Adrenal gland (tissue), 12 donors: ENCODE results near the gene CADM4. TPM values are rescaled to one million over a fixed set of nuclear protein-coding genes. Genes with fewer than 3 reads are reported as not detected.
"Not testable (repeated sequence)": the region's sequence is repeated elsewhere in the genome, so short reads cannot be mapped to it uniquely, and the experiment has no call there.

ENCODE experiments used
- DNase-seq, 7 donors: peaks; one replicate each; pipeline ENCODE4 v3.0.0-alpha.2; 2019 to 2020
- H3K27ac ChIP-seq, 5 donors: fragments of 200-600 bp; sonication (generic) in 4 of 5; 1 replicate in 3 of 5; 2 replicates in 2 of 5; pipeline versions ENCODE4 v1.5.1 to v1.8.0; 2016 to 2020; ENCODE audit warnings: mild to moderate bottlenecking in 1 of 5
- H3K27me3 ChIP-seq: fragments of 200-600 bp; 2 replicates; pipeline ENCODE4 v1.8.0; 2021
- H3K36me3 ChIP-seq, 2 donors: fragments of 200-600 bp; replicated peaks in 1 of 2; 1 replicate in 1 of 2; 2 replicates in 1 of 2; pipeline versions ENCODE4 v1.5.1 to v1.8.0; 2018 to 2022
- H3K4me1 ChIP-seq, 2 donors: fragments of 200-600 bp; replicated peaks in 1 of 2; 1 replicate in 1 of 2; 2 replicates in 1 of 2; pipeline versions ENCODE4 v1.5.1 to v1.8.0; 2018 to 2021
- H3K4me3 ChIP-seq, 4 donors: fragments of 200-600 bp; sonication (generic) in 3 of 4; one replicate each; pipeline ENCODE4 v1.5.1; 2016 to 2018
- H3K9me3 ChIP-seq, 3 donors: fragments of 200-600 bp; sonication (generic) in 1 of 3; replicated peaks in 1 of 3; 1 replicate in 2 of 3; 2 replicates in 1 of 3; pipeline versions ENCODE4 v1.5.1 to v1.8.0; 2016 to 2021
- POLR2A ChIP-seq, 2 donors: fragments of 450-650 bp; IDR thresholded peaks; one replicate each; pipeline ENCODE4 v1.6.1; 2017; ENCODE audit warnings: antibody characterized with exemption in 2 of 2, mild to moderate bottlenecking in 2 of 2, moderate library complexity in 1 of 2
- WGBS, 4 donors: extraction: QIAGEN DNeasy Blood & Tissue Kit in 2 of 4; methylation state at CpG; one replicate each; pipeline versions ENCODE4 v1.1.5 to v1.1.7; 2013 to 2017; 5-methylcytosine and 5-hydroxymethylcytosine counted together
- intact Hi-C, 2 donors: fragments of 100-400 bp; cut with DNase I; formaldehyde crosslinking; loops; one replicate each; pipeline versions ENCODE4 v1.14.1 to v1.15.0; 2022 to 2023
- polyA plus RNA-seq, 3 donors: library from polyadenylated mRNA; stranded (reverse); fragments of 200-250 nt in 2 of 3; fragments of 350-450 nt in 1 of 3; fragmentation: Illumina TruSeq in 1 of 3; extraction: RNeasy Lipid Tissue Mini Kit (QIAGEN cat#74804) in 1 of 3; gene quantifications; one replicate each; pipeline ENCODE4 v1.2.3, GENCODE V29; 2013 to 2014
- total RNA-seq, 9 donors: library from RNA; depleted of rRNA in 4 of 9; stranded (reverse); fragments of >200 nt in 4 of 9; fragments of 120-200 nt in 1 of 9; fragmentation: NEBNext Ultra II Directional in 1 of 9; extraction: Animal tissue kit (Norgen Biotek cat#: 25700) in 1 of 9; gene quantifications; one replicate each; pipeline versions ENCODE4 v1.1.0 to v1.2.4, GENCODE V29; 2013 to 2023
- TF ChIP-seq, protein P1 (sequence below), 6 experiments: fragments of 450-650 bp in 4 of 6; fragments of 200-600 bp in 2 of 6; sonication (generic) in 1 of 6; IDR thresholded peaks; 1 replicate in 5 of 6; 2 replicates in 1 of 6; pipeline versions ENCODE4 v1.5.1 to v1.8.0; 2016 to 2021; ENCODE audit warnings: antibody characterized with exemption in 6 of 6, mild to moderate bottlenecking in 2 of 6, moderate library complexity in 1 of 6
- donor health status: healthy with polysubstance abuse.
- donor health status: Bipolar disorder and iron deficiency.
- donor health status: DM: yes; HTN: yes; CAD: no.
- donor health status: DM: no; HTN: no; CAD: no.
- donor health status: DM: no; HTN: no; CAD: no.
- donor health status: DM: yes; HTN: yes; CAD: no.

Gene CADM4
- total and polyA plus RNA-seq, 12 donors = 16.6 to 92.7 (median 40.0) TPM

- no peak overlapping the region for H3K4me3 ChIP-seq
Observed at GRCh38 chr19:43638214-43638994, 1.2 kb downstream of the CADM4 start.

DNA sequence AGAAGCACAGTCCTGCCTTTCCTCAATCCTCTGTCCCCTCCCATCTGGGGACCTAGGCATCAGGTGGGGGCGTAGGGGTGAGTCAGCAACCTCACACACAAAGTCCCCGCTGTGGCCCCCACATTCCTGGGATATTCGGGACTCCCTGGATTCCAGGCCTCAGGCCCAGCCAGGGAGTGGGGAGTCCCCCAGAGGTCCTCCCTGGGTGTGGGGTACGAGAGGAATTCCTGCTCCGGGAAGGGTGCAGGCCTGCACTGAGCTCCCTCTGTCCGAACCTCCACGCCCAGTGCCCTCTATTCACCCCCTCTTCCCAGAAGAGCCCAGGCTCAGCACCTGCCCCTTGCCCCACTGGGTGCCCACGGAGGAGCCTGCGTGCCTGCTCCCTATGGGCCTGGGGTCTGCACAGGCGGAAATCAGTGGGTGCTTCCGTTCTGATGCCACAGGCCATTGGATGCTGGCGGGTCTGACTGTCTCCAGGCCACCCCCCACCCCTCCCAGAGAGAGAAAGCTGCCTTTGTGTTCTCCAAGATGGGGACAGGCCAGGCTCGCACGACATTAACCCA, 3.4 kb downstream of the CADM4 start:
- H3K27ac ChIP-seq = peak overlapping the region in 1 of 5 donors; percentile 26
- TF ChIP-seq, protein P1, sequence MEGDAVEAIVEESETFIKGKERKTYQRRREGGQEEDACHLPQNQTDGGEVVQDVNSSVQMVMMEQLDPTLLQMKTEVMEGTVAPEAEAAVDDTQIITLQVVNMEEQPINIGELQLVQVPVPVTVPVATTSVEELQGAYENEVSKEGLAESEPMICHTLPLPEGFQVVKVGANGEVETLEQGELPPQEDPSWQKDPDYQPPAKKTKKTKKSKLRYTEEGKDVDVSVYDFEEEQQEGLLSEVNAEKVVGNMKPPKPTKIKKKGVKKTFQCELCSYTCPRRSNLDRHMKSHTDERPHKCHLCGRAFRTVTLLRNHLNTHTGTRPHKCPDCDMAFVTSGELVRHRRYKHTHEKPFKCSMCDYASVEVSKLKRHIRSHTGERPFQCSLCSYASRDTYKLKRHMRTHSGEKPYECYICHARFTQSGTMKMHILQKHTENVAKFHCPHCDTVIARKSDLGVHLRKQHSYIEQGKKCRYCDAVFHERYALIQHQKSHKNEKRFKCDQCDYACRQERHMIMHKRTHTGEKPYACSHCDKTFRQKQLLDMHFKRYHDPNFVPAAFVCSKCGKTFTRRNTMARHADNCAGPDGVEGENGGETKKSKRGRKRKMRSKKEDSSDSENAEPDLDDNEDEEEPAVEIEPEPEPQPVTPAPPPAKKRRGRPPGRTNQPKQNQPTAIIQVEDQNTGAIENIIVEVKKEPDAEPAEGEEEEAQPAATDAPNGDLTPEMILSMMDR (IDR thresholded peaks at IDR 0.05) = no peak
- no peak for TF ChIP-seq POLR2A (IDR thresholded peaks at IDR 0.05)
- H3K4me3 ChIP-seq = no peak overlapping the region
- H3K36me3 ChIP-seq = no peaks in the 10 kb centered on the region
- no peaks in the 10 kb centered on the region for H3K27me3 ChIP-seq
- no peaks in the 10 kb centered on the region for H3K9me3 ChIP-seq
- 75 to 84% (median 84%) methylated on average over 9 to 14 of the region's 14 CpGs for WGBS, 4 donors
- intact Hi-C loops = no loop called here
- DNase-seq = no peak
- H3K4me1 ChIP-seq = peaks cover 20 to 26% of the 10 kb centered on the region in 2 donors

More at GRCh38 chr19:43638214-43638994, 1.2 kb downstream of the CADM4 start:
- no peak for DNase-seq
- 70 to 75% (median 74%) methylated on average over 13 of the region's 13 CpGs for WGBS, 4 donors
- H3K4me1 ChIP-seq = peaks cover 20 to 22% of the 10 kb centered on the region in 2 donors
- H3K27ac ChIP-seq = no peak overlapping the region
- H3K27me3 ChIP-seq = no peaks in the 10 kb centered on the region
- no peaks in the 10 kb centered on the region for H3K36me3 ChIP-seq
- intact Hi-C loops = no loop called here
- H3K9me3 ChIP-seq = no peaks in the 10 kb centered on the region
- TF ChIP-seq POLR2A (IDR thresholded peaks at IDR 0.05) = no peak
- TF ChIP-seq, protein P1 (IDR thresholded peaks at IDR 0.05) = no peak

DNA sequence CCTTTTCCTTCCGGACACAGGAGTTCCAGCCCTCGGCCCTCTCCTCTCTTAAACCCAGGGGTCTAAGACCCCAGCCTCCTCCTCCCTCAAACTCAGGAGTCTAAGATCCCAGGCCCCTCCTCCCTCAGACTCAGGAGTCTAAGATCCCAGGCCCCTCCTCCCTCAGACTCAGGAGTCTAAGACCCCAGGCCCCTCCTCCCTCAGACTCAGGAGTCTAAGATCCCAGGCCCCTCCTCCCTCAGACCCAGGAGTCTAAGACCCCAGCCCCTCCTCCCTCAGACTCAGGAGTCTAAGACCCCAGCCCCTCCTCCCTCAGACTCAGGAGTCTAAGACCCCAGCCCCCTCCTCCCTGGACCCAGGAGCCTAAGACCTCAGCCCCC, 4.1 kb downstream of the CADM4 start:
- intact Hi-C loops, DNase-seq, H3K27me3 ChIP-seq, H3K36me3 ChIP-seq, H3K9me3 ChIP-seq: not testable (repeated sequence)
- peaks cover 20 to 26% of the 10 kb centered on the region in 2 donors for H3K4me1 ChIP-seq
- H3K4me3 ChIP-seq = peak overlapping the region in 1 of 4 donors; percentile 51
- peak overlapping the region in 1 of 5 donors; percentile 52 for H3K27ac ChIP-seq
- WGBS, 4 donors = 29 to 68% (median 31%) methylated on average over 2 of the region's 2 CpGs

DNA sequence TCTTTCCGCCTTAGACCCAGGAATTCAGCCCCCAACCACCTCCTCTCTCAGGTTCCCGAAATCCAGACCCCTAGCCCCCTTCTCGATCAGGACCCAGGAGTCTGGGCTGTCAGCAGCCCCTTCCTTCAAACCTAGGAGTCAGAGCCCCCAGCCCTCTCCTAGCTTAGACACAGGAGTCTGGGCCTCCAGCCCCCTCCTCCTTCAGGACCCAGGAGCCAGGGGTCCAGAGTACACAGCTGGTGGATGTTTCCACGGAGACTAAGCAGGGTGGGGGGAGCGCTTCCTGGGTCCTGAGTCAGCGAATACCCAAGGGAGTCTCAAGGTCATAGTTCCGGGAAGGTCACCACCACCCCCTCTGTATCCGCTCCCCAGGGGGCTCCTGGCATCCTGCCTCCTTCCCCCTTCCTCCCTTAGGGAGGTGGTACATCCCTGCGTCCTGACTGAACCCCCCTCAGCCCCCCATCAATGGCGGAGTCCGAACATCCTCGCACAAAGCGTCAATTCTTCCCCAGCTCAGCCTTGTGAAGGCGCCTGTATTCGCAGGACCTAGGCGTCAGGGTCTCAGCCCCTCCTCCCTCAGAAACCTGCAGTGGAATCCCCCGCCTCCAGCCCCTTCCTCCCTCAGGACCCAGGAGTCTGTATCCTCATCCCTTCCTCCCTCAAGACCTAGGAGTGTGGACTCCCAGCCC, 4.6 kb downstream of the CADM4 start:
- Histone ChIP-seq H3K4me3 (peak overlapping the region in 1 of 4 donors; percentile 51), H3K9me3 (no peaks in the 10 kb centered on the region), H3K36me3 (no peaks in the 10 kb centered on the region), H3K4me1 (peaks cover 15 to 22% of the 10 kb centered on the region in 2 donors), H3K27ac (peak overlapping the region in 2 of 5 donors; percentile 40 to 52), H3K27me3 (no peaks in the 10 kb centered on the region)
- TF ChIP-seq, protein P1 (IDR thresholded peaks at IDR 0.05) = no peak
- no peak for TF ChIP-seq POLR2A (IDR thresholded peaks at IDR 0.05)
- WGBS, 4 donors = 6 to 13% (median 10%) methylated on average over 11 to 17 of the region's 17 CpGs
- peak in 5 of 7 donors; percentile 47 to 65 (median 57) for DNase-seq
- intact Hi-C loops = no loop called here
